ENCODE results near the gene KIAA1755.

DNA sequence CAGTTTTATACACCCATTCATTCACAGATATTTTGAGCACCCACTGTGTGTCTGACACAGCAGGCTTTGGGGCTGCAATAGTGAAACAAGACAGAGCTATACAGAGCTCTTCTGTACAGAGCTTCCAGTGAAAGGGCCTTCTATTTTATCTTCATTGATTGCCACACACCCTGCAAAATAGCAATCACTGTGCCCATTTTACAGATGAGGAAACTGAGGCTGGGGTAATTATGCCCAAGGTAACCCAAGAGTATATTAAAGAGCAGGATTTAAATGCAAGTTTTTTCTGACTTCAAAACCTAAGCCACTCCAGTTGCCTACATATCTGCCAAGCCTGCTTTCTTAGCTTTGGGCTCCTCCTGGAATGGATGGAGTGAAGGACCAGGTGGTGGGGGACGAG, 47.9 kb upstream of the KIAA1755 start:
- TF ChIP-seq, protein P1, sequence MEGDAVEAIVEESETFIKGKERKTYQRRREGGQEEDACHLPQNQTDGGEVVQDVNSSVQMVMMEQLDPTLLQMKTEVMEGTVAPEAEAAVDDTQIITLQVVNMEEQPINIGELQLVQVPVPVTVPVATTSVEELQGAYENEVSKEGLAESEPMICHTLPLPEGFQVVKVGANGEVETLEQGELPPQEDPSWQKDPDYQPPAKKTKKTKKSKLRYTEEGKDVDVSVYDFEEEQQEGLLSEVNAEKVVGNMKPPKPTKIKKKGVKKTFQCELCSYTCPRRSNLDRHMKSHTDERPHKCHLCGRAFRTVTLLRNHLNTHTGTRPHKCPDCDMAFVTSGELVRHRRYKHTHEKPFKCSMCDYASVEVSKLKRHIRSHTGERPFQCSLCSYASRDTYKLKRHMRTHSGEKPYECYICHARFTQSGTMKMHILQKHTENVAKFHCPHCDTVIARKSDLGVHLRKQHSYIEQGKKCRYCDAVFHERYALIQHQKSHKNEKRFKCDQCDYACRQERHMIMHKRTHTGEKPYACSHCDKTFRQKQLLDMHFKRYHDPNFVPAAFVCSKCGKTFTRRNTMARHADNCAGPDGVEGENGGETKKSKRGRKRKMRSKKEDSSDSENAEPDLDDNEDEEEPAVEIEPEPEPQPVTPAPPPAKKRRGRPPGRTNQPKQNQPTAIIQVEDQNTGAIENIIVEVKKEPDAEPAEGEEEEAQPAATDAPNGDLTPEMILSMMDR (conservative IDR thresholded peaks at IDR 0.05; ENCODE audit: low read length) = no peak
- no peak for TF ChIP-seq EZH2phosphoT487 (IDR thresholded peaks at IDR 0.05; ENCODE audit: borderline replicate concordance)
